ENCODE results near the gene CCDC91. TPM values are rescaled to one million over a fixed set of nuclear protein-coding genes. Genes with fewer than 3 reads are reported as not detected.

CCDC91 gene
- total and polyA plus RNA-seq, 2 of the 4 experiments (the other 2 are of a cell fraction), result 8.6 to 14.7 TPM

DNA sequence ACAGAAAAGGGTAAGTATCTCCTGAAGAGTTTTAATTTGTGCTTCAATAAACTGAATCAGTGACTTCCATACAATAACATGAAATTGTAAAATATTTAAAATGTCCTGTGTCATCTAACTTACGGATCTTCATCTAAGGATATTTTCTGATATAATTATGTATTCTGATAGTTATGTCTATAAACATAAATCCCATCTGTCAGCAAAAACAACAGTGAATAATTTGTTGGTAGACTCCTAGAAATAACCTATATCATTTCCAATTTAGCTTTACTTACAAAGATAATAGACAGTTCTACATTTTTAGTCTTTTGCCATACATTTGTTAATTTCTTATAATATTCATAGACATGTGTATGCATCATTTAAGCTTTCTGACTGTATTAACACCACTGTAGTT is 293.9 kb downstream of the CCDC91 start:
- Histone ChIP-seq H4K20me1 (ENCODE audit: insufficient read depth, low read length) (no peaks in the 10 kb centered on the region), H3K9me3 (ENCODE audit: control insufficient read depth, insufficient read depth, low read length) (no peaks in the 10 kb centered on the region), H2AFZ (replicated peaks; ENCODE audit: low read length, poor library complexity) (no peak overlapping the region), H3K9me1 (ENCODE audit: insufficient read depth, low read length) (no peaks in the 10 kb centered on the region), H3K4ac (ENCODE audit: low read depth, low read length) (no peak overlapping the region), H3K18ac (ENCODE audit: low read depth, low read length) (no peak overlapping the region), H3K27me3 (ENCODE audit: control insufficient read depth, insufficient read depth, low read length) (no peaks in the 10 kb centered on the region), H3K14ac (replicated peaks; ENCODE audit: low read depth, low read length) (no peak overlapping the region), H3K36me3 (ENCODE audit: control insufficient read depth, insufficient read depth, low read length) (no peaks in the 10 kb centered on the region), H2AK5ac (ENCODE audit: low read depth, low read length) (no peak overlapping the region), H3K4me1 (ENCODE audit: control insufficient read depth, insufficient read depth, low read length) (no peaks in the 10 kb centered on the region), H4K8ac (ENCODE audit: low read depth in 2 of 2, low read length in 2 of 2) (no peak overlapping the region), H3K9ac (ENCODE audit: low read depth, low read length) (no peak overlapping the region), H3K4me3 (ENCODE audit: insufficient read depth, low read depth, low read length) (no peak overlapping the region), H2BK120ac (ENCODE audit: low read depth, low read length) (no peak overlapping the region), H2AK9ac (replicated peaks; ENCODE audit: low read depth, low read length, poor library complexity) (no peak overlapping the region), H4K91ac (ENCODE audit: insufficient read depth, low read depth, low read length) (no peak overlapping the region), H3K23ac (ENCODE audit: low read depth, low read length) (no peak overlapping the region), H3K79me1 (ENCODE audit: low read depth in 1 of 2, low read length in 2 of 2) (no peaks in the 10 kb centered on the region), H2BK5ac (ENCODE audit: low read depth, low read length, poor library complexity, severe bottlenecking) (no peak overlapping the region), H3K4me2 (ENCODE audit: low read depth, low read length) (no peak overlapping the region), H2BK20ac (ENCODE audit: low read depth, low read length) (no peak overlapping the region), H2BK15ac (ENCODE audit: low read depth, low read length) (no peak overlapping the region), H4K5ac (ENCODE audit: low read depth, low read length) (no peak overlapping the region), H3K56ac (ENCODE audit: extremely low read depth, insufficient read depth, low read length) (no peak overlapping the region), H3K27ac (ENCODE audit: insufficient read depth, low read length) (no peak overlapping the region)
- ATAC-seq (ENCODE audit: low read depth), result no peak
- WGBS, 2 experiments (ENCODE audit: extremely low coverage in 2 of 2, insufficient read length in 1 of 2), result no CpG with 5 or more reads among the region's 1 CpG
- no peak for TF ChIP-seq BHLHE40 (IDR thresholded peaks at IDR 0.05; ENCODE audit: low read depth, low read length)
- TF ChIP-seq MAFK (IDR thresholded peaks at IDR 0.05; ENCODE audit: low read depth, low read length), result peak; percentile 89
- TF ChIP-seq POLR2A (IDR thresholded peaks at IDR 0.05; ENCODE audit: low read depth, low read length), result no peak
- ChIA-PET CTCF (no interaction called here), POLR2A (ENCODE audit: unreplicated experiment) (no interaction called here)
- in situ Hi-C loops (cut with MboI; ENCODE audit: low sequenced_read_pairs) (no loop called here), dilution Hi-C loops (cut with HindIII; ENCODE audit: low sequenced_read_pairs, unreplicated experiment) (no loop called here), intact Hi-C loops (cut with micrococcal nuclease) (no loop called here)
- no TSS peak for BruUV-seq (replicated peaks)
- DNase-seq, result no peak

All from IMR-90 (cell line).